Stimulated activated CD4-positive, alpha-beta T cell treated with anti-CD3 and anti-CD28 coated beads, Interleukin-15, amount 100 ng/mL, for 48 hours (primary cell): ENCODE data around the gene GPN3.
"Not testable (repeated sequence)": the region's sequence is repeated elsewhere in the genome, so short reads cannot be mapped to it uniquely, and the experiment has no call there.

Source experiments
- DNase-seq, 2 donors: peaks; one replicate each; pipeline ENCODE4 v3.0.0-alpha.2; 2020; ENCODE audit warnings: low read depth in 2 of 2

GPN3 gene

DNA sequence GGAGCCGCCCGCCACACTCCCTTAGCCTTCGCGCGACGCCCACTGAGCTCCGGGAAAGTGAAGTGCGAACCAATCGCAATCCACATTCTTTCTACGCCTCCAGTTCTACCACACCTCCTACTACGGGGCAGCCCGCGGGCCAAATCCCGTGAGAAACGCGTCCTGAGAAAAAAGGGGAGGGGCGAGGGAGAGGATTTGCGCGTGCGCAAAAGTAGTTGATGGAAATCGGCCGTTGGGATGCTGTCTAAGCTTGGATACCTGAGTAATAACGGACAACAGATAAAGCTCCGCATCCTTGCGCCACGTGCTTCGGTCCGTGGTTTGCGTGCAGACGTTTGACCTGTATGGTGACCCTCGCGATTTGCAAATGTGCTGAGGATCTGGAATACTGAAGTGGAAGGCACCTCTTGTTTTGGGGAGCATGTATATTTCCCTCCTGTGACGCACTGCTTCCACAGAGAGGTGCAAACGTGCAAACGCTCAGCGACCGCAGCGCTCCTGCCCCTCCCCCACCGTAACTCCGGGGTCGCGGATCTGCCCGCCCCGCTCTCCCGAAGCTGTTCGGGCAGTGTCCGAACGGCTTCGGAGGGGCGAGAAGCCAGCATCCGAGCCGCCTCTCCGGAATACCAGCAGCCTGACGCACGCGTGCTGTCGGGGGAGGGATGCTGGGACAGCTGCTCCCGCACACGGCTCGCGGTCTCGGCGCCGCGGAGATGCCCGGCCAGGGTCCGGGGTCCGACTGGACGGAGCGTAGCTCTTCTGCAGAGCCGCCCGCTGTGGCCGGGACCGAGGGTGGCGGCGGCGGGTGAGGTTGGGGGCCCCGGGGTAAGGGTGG is at the start of gene GPN3, which contains the start of gene FAM216A:
TSS of gene GPN3 (minus strand) at position 44 of the 835 bp plus-strand sequence. CDS start 54 bp downstream, outside the sequence.
TSS of gene FAM216A (plus strand) at position 632 of the 835 bp plus-strand sequence. CDS start at position 663, 31 bp downstream.
- peak; percentile 93 for DNase-seq

GRCh38 chr12:110516995-110517394 is 48.9 kb upstream of the GPN3 start:
- no peak for DNase-seq

GRCh38 chr12:110514363-110514762 is 46.3 kb upstream of the GPN3 start:
- no peak for DNase-seq

- DNase-seq = no peak
These were observed 45.8 kb upstream of the GPN3 start for GRCh38 chr12:110513842-110514241.

DNA sequence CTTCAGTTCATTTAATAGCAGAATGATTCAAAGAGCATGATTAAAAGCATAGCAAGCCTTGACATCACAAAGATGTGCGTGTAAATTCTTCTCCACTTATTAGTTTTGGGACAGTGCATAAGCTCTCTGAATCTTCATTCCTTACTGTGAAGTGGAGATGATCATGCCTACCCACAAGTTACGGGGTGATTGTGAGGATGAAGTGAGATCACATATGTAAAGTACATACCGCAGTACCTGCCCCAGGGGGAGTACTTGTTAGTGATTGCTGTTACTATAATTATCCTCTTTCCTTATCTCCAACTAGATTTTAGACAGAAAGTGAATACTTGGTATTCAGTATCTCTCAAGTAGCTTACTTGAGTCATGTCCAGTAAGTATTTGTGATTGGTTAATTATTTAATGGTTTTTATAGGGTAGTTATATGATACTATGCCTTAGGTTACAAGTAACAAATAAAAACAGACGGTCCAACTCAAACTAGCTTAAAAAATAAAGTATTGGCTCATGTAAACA is 40.1 kb upstream of the GPN3 start:
- no peak for DNase-seq

DNA sequence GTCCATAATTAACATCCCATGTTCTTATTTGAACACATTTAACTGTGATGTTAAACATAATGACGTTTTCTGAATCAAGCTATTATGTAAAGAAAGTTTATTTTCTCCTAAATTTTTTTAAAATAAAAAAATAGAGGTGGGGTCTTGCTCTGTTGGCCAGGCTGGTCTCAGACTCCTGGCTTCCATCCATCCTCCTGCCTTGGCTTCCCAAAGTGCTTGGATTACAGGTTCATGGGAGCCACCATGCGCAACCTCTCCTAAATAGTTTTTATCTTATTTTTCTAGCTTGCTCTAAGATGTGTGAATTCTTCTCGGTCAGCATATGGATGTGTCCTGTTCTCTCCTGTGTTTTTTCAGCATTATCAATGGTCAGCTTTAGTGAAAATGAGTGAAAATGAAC is 37.3 kb upstream of the GPN3 start:
- no peak for DNase-seq

DNA sequence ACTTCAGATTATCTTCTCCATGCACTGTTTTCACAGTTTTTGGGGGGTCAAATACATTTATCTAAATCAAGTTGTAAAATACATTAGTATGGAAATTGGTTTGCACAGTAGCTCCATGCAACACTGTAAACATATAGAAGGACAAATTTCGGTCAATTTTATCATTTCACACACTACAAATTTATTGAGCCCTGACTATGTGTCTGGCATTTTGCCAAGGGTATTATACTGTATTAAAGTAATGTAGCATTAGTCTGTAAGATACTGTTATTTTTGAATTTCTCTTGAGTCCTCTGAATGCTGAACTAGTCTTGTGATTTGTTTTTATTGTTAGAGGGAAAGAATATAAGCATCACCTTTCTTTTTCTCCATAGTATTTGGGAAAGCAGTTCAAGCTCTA is 35.4 kb upstream of the GPN3 start:
- DNase-seq = no peak

DNA sequence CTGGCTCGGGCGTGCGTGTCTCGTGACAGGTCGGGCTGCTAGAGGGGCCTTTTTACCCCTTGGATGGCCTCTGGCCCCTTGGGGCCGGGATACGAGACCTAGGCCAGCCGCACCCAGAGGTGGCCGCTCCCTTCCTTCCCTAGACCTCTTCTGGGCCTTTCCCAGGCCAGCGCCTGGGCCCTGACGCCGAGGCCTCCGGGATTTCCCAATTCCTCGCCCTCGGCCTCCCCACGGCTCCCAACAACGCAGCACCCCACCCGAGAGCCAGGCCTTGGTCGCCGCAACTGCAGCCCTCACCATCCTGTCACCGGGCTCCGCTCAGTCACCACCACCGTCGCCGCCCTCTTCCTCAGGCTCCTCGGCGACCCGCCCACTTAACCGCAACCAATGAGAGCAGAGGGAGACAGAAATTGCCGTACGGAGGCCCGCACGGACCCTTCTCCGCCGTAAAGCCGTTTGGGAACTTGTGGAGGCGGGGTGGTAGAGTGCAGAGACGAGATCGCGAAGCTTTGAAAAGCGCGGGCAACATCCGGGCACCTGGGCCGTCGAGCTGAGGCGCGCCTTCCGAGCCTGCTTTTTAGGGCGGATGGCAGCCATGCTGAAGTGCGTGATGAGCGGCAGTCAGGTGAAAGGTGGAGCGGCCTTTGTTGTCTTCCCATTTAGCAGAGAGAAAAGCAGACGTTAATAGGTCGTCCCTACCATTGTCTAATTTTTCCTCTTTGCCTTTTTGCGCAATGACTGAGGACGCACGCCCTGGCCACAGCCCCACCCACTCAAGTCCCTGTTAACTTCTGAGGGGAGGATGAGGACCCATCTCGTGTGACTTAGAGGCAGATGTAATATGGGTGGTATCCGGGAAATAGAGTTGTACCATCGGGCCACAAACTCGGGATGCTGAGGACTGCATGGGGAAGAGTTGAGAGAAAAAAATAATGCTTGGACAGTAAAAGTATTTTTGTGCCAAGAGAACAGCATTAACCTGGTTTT is 34.0 kb upstream of the GPN3 start, which contains the start of the genes RAD9B and VPS29:
TSS of gene RAD9B (plus strand) at position 580 of the 987 bp plus-strand sequence. CDS start at position 587, 7 bp downstream.
TSS of gene VPS29 (minus strand) at position 360 of the 987 bp plus-strand sequence. CDS start at position 300, 60 bp downstream.
- DNase-seq = peak; percentile 98 to 99

GRCh38 chr12:110501399-110501751 is 33.3 kb upstream of the GPN3 start:
- peak in 1 of 2 donors; percentile 4 for DNase-seq

- DNase-seq = no peak
These were observed 31.1 kb upstream of the GPN3 start for GRCh38 chr12:110498984-110499706.

DNA sequence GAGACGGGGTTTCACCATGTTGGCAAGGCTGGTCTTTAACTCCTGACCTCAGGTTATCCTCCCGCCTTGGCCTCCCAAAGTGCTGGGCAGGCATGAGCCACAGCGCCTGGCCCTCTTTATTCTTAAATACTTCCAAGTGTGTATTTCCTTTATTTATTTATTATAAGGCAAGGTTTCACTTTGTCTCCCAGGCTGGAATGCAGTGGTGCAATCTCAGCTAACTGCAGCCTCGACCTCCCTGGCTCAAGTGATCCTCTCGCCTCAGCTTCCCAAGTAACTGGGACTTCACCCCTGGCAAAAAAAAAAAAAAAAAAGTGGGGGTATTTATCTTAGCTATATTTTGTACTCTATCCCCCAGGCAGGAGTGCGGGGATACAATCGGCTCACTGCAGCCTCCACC is 7.4 kb upstream of the GPN3 start:
- no peak for DNase-seq

GRCh38 chr12:110467847-110468213 is 227 bp downstream of the GPN3 start:
- no peak for DNase-seq

- no peak for DNase-seq
These were observed 1.3 kb downstream of the GPN3 start for GRCh38 chr12:110466791-110467190.

DNA sequence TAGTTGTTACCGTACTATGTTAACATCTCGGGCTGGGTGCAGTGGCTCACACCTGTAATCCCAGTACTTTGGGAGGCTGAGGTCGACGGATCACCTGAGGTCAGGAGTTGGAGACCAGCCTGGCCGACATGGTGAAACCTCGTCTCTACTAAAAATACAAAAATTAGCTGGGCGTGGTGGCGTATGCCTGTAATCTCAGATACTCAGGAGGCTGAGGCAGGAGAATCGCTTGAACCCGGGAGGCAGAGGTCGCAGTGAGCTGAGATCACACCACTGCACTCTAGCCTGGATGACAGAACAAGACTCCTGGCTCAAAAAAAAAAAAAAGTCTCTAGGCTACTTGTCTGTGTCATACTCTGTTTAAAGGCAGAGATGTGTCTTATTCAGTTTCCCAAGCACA is 2.3 kb downstream of the GPN3 start:
- DNase-seq = not testable (repeated sequence)

DNA sequence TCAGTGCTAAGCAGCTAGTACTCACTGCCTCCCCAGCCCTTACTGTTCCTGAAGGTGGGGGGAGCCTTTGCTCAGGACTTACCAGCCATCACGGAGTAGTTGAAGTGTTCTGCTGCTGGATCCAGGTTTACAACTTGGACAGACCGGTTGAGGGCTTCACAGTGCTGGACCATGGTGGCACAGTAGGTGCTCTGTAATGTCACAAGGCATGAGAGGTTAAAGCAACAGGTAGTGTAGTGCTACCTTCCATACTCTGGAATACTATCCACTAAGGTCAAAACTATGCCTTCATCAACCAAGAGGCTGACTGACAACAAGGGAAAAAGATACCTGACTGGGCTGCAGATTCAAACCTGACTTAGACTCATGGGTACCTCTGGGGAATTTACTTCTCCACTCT is 3.0 kb downstream of the GPN3 start:
- no peak for DNase-seq

GRCh38 chr12:110461189-110461588 is 6.9 kb downstream of the GPN3 start:
- not testable (repeated sequence) for DNase-seq

DNA sequence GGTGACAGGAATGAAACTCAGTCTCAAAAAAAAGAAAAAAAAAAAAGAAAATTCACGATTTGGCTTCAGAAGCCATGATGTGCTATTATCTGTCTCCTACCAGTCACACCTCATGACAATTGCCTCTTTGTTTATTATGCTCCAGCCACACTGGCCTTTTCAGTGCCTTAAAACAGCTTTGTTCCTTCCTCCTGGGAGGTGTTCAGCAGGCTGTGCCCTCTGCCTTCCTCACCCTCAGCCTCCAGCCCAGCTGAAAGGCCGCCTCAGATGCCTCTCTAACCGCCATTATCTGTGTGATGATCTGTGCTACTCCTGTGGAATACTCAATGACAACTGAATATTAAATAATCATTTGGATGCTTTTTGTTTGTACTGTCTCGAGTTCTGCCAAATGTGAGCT is 9.3 kb downstream of the GPN3 start:
- no peak for DNase-seq

DNA sequence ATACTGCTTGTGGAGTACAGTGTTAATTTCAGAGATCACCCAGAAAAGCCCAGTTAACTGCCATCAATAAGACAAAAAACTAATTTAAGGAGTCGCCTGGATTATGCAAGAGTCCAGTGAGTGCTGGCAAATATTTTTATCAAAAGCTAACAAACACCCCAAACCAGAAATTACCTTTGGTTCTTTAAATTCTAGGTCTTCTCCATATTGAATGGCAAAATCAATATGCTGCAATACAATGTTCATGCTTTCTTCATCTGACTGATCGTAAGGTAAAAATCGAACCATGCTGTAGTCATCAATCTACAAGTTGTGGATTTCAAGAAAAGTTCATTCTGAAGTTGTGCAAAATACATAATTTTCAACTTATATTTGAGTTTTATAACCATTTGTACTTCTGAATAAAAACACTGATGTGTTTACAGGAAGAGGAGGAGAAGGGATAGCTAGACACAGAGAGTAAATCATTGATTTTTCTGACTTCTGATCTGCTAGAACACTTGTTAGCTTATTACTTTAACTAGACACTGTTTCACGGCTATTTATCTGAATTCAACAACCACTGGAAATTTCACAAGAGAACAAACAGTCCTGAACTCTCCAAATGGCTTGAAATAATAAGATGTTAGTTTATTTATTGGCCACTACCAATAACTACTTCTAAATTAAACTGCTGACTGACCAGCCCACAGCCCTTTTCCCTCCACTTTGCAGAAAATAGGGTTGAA is 14.3 kb downstream of the GPN3 start:
- DNase-seq = no peak

DNA sequence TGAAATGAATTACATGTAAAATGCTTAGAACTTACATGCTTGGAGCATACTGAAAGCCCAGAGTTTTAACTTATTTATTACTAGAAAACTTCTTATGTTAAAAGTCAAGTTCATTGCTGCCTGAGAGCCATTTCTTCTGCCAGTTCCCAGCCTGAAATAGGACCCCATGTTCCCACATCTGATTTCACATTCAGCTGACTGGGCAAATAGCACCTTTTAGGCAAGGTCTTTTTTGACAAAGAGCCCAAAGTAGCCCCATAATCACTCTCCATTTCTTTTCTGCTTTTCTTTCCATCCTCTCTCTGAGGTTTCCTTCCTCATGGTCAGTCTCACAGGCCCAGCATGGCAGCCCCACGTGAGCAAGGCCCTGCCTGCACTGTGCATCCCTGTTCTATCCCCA is 16.8 kb downstream of the GPN3 start:
- DNase-seq = no peak

- DNase-seq = peak; percentile 92 to 94
These were observed 18.1 kb downstream of the GPN3 start, which contains the start of gene ARPC3 for GRCh38 chr12:110449799-110450497. ARPC3 (minus strand) TSS chr12:110450337; CDS start chr12:110450260, 77 bp downstream.
